ENCODE results near the gene ICE1.
"Not testable (repeated sequence)": the region's sequence is repeated elsewhere in the genome, so short reads cannot be mapped to it uniquely, and the experiment has no call there.

Gene ICE1

GRCh38 chr5:5405441-5405840, 17.0 kb upstream of the ICE1 start:
- no peak for DNase-seq

GRCh38 chr5:5407924-5408323, 14.6 kb upstream of the ICE1 start:
- no peak for DNase-seq

GRCh38 chr5:5409151-5409810, 13.2 kb upstream of the ICE1 start:
- no peak for DNase-seq

GRCh38 chr5:5413856-5414255, 8.6 kb upstream of the ICE1 start:
- not testable (repeated sequence) for DNase-seq

- no peak for DNase-seq
Observed at GRCh38 chr5:5414999-5415398, 7.5 kb upstream of the ICE1 start.

- DNase-seq, result no peak
Observed at GRCh38 chr5:5416733-5417132, 5.7 kb upstream of the ICE1 start.

- no peak for DNase-seq
Observed at GRCh38 chr5:5418006-5418405, 4.5 kb upstream of the ICE1 start.

- peak in 1 of 2 experiments; percentile 38 for DNase-seq
Observed at GRCh38 chr5:5418764-5419163, 3.7 kb upstream of the ICE1 start.

GRCh38 chr5:5419291-5420210, 2.9 kb upstream of the ICE1 start:
- peak; percentile 55 to 82 for DNase-seq

GRCh38 chr5:5420251-5420650, 2.2 kb upstream of the ICE1 start:
- no peak for DNase-seq

GRCh38 chr5:5421149-5421960, 1.1 kb upstream of the ICE1 start:
- peak in 1 of 2 experiments; percentile 56 for DNase-seq

- DNase-seq, result peak in 1 of 2 experiments; percentile 62
Observed at GRCh38 chr5:5422819-5423515, 490 bp downstream of the ICE1 start.

GRCh38 chr5:5423586-5423985, 1.1 kb downstream of the ICE1 start:
- no peak for DNase-seq

- no peak for DNase-seq
Observed at GRCh38 chr5:5424736-5425135, 2.3 kb downstream of the ICE1 start.

- DNase-seq, result no peak
Observed at GRCh38 chr5:5430136-5430535, 7.7 kb downstream of the ICE1 start.

- no peak for DNase-seq
Observed at GRCh38 chr5:5432020-5432707, 9.7 kb downstream of the ICE1 start.

- no peak for DNase-seq
Observed at GRCh38 chr5:5436203-5436760, 13.8 kb downstream of the ICE1 start.

GRCh38 chr5:5437227-5438172, 15.0 kb downstream of the ICE1 start:
- no peak for DNase-seq

- DNase-seq, result no peak
Observed at GRCh38 chr5:5451863-5452262, 29.4 kb downstream of the ICE1 start.

- no peak for DNase-seq
Observed at GRCh38 chr5:5453131-5453530, 30.7 kb downstream of the ICE1 start.

GRCh38 chr5:5454391-5454790, 31.9 kb downstream of the ICE1 start:
- no peak for DNase-seq

All from NCI-H524 (cell line).